ENCODE measurements around the gene TP53INP2. TPM values are rescaled to one million over a fixed set of nuclear protein-coding genes. Genes with fewer than 3 reads are reported as not detected.

Gene TP53INP2
- total RNA-seq, 2 donors from 2014 or later: 4.3 to 5.1 TPM

DNA sequence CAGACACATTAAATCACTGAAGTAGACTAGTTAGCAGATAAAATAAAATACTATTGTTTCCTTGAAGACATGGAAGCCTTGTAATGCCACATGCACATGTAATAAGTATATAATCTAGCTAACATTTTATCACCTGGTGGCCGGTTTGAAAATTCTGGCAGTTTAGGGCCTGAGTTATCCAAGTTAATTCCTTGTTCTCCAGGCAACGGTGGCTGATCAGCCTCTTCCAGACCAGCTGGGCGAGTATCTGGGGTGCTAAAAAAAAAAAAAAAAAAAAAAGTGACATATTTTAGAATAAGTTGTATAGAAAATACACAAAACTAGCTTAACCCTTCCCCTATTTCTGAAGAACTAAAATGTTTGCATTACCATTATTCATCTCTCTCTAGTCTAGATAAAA lies 42.5 kb downstream of the TP53INP2 start:
- no peak overlapping the region for H3K27ac Mint-ChIP-seq
- no peaks in the 10 kb centered on the region for H3K9me3 Mint-ChIP-seq
- peaks cover 0 to 12% of the 10 kb centered on the region in 2 donors for H3K36me3 Mint-ChIP-seq
- DNase-seq (ENCODE audit: low spot score in 2 of 2) (no peak), ATAC-seq (no peak)

DNA sequence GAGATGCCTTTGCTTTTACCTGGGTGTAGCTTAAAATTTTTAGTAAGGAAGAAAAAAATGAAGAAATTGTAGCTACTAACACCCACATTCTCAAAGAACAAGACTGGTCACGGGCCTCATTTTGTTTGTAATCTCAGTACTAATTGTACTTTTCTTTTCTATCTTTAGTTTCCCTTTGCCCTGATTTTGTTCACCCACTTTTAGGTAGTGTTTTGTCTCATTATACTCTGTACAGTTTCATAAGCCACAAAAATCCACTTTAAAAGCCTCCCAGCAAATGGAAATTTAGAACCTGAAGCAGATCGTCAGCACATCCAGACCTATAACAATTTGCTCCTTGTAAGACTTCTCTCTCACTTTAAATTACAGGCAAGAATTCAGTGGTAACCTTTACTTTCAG lies 43.3 kb downstream of the TP53INP2 start:
- peak in 1 of 2 donors; percentile 59 for ATAC-seq
- Mint-ChIP-seq H3K36me3 (peaks cover 0 to 6% of the 10 kb centered on the region in 2 donors), H3K9me3 (no peaks in the 10 kb centered on the region), H3K27ac (peak overlapping the region in 1 of 2 donors; percentile 22)
- no peak for DNase-seq (ENCODE audit: low spot score in 2 of 2)

DNA sequence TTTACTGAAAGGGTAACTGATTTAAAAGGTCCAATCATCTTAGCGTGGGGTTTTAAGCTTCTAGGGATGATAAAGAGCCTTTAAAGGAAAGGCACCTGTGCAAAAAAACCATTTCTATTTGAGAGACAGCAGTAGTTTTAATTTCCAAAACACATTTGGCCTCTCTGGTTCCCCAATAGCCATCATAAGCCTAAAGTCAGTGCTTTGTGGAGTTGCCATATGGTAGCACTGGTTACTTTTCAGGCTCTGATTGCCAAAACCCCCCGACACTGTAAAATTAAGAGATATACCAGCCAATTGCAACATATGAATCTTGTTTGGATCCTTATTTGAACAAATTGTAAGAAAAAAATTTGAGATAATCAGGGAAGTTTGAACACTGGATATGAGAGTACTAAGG lies 44.6 kb downstream of the TP53INP2 start:
- Mint-ChIP-seq H3K36me3 (no peaks in the 10 kb centered on the region), H3K27ac (no peak overlapping the region)

DNA sequence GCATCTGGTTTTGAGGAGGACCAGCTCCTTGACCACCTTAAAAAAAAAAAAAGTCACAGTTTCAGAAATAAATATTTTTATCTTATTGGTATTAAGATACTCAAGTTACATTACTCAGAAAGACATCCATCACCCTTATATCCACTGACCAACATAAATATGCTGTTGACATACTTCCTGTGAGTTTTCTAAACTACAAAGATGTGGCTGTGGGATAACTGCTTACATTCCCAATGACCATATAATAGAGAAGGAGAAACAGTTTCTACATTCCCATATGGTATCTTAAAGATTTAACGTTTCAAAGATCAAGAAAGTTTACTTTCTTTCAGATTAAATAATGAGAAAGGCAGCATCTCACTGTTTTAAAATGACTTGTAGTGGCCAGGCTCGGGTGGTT lies 46.3 kb downstream of the TP53INP2 start:
- Mint-ChIP-seq H3K27ac (no peak overlapping the region), H3K9me3 (no peaks in the 10 kb centered on the region), H3K36me3 (peaks cover 0 to 7% of the 10 kb centered on the region in 2 donors)
- DNase-seq (ENCODE audit: low spot score in 2 of 2): no peak
- no peak for ATAC-seq

More for the DNA sequence above, 44.6 kb downstream of the TP53INP2 start:
- no peaks in the 10 kb centered on the region for H3K9me3 Mint-ChIP-seq
- ATAC-seq (no peak), DNase-seq (ENCODE audit: low spot score in 2 of 2) (no peak)

DNA sequence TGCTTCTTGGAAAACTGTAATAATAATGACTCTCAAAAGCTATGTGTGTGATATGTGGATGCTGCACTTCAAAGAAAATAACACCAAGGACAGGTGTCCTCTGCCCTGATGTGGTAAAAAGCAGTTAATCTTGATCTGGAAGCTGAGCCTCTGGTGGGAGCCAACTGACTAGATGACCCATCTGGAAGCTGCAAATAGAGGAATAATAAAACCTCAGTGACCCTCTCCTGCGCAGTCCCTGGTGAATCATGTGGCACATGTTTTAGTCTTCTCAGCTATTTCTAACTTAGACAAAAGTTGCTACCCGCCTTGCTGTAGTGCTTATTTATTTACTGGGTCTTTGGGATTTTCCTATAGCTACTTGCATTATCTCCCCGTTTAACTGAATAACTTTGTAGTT lies 47.3 kb downstream of the TP53INP2 start:
- Mint-ChIP-seq H3K36me3 (peaks cover 0 to 7% of the 10 kb centered on the region in 2 donors), H3K27ac (no peak overlapping the region), H3K9me3 (no peaks in the 10 kb centered on the region)
- no peak for ATAC-seq
- DNase-seq (ENCODE audit: low spot score in 2 of 2): no peak

DNA sequence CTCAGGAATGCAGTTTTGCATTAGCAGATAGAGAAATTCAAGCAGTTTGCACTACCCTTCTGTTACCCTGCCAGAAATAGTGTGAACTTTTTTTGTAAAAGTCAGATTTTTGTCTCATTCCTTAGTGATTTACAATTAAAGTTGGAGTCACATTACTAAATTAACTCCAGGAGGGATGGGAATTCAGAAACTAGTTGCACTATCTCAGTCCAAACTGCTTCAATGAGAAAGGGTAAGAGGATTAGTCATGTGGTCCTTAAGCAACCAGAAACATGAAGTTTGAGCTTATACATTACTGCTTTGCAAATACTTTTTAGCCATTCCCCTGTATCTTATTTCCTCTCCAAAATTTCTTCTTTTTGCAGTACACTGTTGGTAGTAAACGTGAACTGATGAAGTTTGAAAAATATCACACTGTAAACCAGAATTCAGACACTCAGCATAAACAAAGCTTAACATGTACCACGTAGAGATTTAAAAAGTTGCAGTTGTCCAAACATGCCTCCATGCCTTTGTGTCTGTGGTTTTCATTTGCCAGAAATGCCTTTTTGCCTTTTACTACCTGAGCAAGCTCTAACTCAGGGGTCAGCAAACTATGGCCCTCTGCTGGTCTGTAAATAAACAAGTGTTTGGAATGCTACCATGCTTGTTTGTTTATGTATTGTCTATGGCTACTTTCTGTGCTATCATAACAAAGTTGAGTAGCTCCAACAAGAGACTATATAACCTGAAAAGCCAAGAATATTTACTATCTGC lies 49.7 kb downstream of the TP53INP2 start:
- ATAC-seq (no peak), DNase-seq (ENCODE audit: low spot score in 2 of 2) (no peak)
- Mint-ChIP-seq H3K36me3 (peaks cover 7 to 14% of the 10 kb centered on the region in 2 donors), H3K27ac (no peak overlapping the region), H3K9me3 (no peaks in the 10 kb centered on the region)

DNA sequence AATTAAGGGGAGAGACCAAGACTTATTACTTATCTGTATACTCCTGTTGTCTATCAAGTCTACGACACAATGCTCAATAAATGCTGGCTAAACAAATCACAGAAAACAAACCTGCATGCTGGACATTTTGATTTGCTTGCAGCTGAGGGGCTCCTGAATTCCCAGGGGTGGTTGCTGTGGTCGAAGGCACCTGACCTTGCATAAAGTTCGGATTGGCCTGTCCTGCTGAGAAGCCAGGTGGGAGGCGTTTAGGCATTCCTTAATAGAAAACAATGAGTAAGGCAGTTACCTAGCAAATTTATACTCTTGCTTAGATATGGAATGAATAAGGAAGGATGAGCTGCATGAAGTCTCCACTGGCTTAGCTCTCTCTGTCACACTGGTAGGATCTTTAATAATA lies 50.5 kb downstream of the TP53INP2 start:
- ATAC-seq (no peak), DNase-seq (ENCODE audit: low spot score in 2 of 2) (no peak)
- H3K9me3 Mint-ChIP-seq: no peaks in the 10 kb centered on the region
- H3K36me3 Mint-ChIP-seq: peaks cover 7 to 14% of the 10 kb centered on the region in 2 donors
- no peak overlapping the region for H3K27ac Mint-ChIP-seq

DNA sequence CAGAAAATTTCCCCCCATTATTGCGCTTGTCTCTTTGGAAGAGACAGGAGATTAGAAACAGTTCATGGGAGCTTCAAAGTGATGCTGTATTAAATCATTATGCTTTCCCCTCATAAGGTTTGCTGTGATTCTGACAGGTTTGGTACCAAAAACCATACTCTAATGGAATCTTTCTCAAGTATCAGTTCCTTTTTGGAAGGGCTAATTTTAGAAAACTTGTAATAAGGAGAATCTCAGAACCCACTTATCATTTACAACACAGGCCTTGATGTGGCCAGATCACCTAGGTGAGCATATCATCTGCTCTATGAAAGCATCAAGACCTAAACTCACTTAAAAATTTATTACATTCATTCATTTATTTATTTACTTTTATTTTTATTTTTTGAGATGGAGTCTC lies 51.2 kb downstream of the TP53INP2 start:
- peak in 1 of 2 donors; percentile 66 for ATAC-seq
- H3K36me3 Mint-ChIP-seq: peaks cover 7 to 14% of the 10 kb centered on the region in 2 donors
- no peaks in the 10 kb centered on the region for H3K9me3 Mint-ChIP-seq
- H3K27ac Mint-ChIP-seq: peak overlapping the region in 1 of 2 donors; percentile 39
- DNase-seq (ENCODE audit: low spot score in 2 of 2): no peak

DNA sequence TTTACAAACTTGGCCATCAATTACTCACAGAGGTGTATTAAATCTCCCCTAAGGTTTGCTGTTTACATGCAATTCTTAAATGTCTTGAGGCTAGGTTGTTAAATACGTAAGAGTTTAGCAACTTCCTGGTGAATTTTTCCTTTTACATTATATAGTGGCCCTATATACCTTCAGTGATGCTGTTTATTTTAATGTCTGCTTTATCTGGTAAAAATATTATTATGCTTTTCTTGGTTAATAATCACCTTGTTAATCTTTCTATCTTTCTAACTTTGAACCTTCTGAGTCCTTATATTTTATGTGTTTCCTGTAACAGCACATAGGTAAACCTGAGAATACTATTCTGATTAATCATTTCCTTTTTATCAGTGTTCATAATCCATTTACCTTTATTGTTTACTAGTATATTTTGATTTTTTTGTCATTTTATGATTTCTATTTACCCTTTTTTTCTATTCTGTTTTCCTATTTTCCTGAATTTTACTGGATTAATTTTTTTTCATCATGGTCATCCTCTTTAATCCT lies 57.9 kb downstream of the TP53INP2 start:
- H3K27ac Mint-ChIP-seq: no peak overlapping the region
- no peaks in the 10 kb centered on the region for H3K9me3 Mint-ChIP-seq
- ATAC-seq (no peak), DNase-seq (ENCODE audit: low spot score in 2 of 2) (no peak)
- peaks cover 10 to 14% of the 10 kb centered on the region in 2 donors for H3K36me3 Mint-ChIP-seq

Other genes starting within 250 kb of the TP53INP2 start
- gene DYNLRB1, start 187.9 kb upstream of the TP53INP2 start, total RNA-seq: 10 to 100 TPM; 72.0 to 82.9 TPM
- gene MAP1LC3A, start 145.6 kb upstream of the TP53INP2 start, total RNA-seq: 1 to 10 TPM; 1.3 to 1.9 TPM
- 10 to 100 TPM; 13.2 to 20.6 TPM for gene PIGU, start 27.3 kb upstream of the TP53INP2 start, total RNA-seq
- 10 to 100 TPM; 20.4 to 24.1 TPM for gene NCOA6, start 121.3 kb downstream of the TP53INP2 start, total RNA-seq
- 10 to 100 TPM; 15.8 to 22.4 TPM for gene GGT7, start 168.5 kb downstream of the TP53INP2 start, total RNA-seq
- gene ACSS2, start 172.3 kb downstream of the TP53INP2 start, total RNA-seq: 10 to 100 TPM; 36.0 to 71.7 TPM

All from activated naive CD4-positive, alpha-beta T cell treated with anti-CD3 and anti-CD28 coated beads, Interleukin-2, amount 50 U/mL, for 72 hours (primary cell).